Stimulated activated CD8-positive, alpha-beta memory T cell treated with anti-CD3 and anti-CD28 coated beads, Interleukin-12 subunit alpha, Interleukin-12 subunit beta, amount 100 ng/mL, for 4 hours (primary cell): ENCODE results near the gene TENM3.
"Not testable (repeated sequence)": the region's sequence is repeated elsewhere in the genome, so short reads cannot be mapped to it uniquely, and the experiment has no call there.

Experiments used
- DNase-seq: peaks from one replicate; pipeline ENCODE4 v3.0.0-alpha.2; 2020; ENCODE audit warnings: low read depth

TENM3 gene

DNA sequence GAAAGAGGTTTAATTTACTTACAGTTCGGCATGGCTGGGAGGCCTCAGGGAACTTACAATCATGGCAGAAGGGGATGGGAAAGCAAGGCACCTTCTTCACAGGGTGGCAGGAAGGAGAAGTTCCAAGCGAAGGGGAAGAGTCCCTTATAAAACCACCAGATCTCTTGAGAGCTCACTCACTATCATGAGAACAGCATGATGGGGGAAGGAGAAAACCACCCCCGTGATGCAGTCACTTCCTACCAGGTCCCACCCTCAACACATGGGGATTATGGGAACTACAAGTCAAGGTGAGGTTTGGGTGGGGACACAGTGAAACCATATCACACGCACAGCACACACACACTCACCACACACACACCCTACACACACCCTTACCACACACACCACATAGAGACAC lies 569.7 kb downstream of the TENM3 start:
- no peak for DNase-seq

DNA sequence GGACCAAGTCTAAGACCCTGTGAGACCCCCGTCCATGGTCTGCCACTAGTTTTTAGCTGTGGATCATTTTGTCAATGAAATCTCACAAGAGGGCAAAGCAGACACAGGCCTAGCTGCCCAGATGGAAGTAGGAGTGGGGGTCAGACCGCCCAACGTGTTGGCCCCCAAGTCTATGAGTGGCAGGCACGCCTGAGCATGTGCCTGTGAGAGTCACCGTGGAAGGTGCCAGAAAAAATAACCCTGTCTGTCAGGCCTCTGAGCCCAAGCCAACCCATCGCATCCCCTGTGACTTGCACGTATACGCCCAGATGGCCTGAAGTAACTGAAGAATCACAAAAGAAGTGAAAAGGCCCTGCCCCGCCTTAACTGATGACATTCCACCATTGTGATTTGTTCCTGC lies 570.9 kb downstream of the TENM3 start:
- DNase-seq, result not testable (repeated sequence)

DNA sequence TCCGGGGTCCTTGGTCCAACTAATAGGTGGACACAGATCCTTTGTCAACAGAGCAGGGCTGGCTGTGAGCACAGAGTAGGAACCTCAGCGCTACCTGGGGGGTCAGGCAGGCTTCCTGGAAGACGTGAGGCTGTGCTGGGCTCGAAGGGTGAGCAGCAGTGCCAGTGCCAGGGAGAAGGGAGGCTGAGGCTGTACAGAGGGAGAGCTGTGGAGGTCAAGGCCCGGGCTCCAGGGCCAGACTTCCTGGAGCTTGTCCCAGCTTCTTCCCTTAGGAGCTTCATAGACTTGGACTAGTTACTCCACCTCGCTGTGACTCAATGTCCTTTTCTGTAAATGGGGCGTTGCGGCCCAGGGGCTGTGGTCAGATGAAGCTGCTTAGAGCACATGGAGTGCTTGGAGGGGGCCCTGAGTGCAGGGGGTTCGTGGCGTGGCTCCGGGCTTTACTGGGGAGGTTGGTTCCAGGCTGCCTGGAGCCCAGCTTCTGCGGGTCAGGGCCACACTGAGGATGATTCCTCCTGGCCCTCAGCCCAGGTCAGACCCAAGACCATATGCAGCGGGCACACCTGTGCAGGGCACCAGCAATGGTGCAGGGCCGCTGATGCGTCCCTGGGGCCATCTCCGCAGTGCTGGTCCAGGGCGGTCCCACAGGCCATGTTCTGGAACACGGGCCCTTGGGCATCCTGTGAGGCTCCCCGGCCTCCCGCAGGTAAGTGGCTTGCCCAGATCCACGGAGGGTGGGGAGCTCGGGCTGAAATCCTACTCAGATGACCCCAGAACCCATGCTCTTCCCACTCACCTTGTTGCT lies 575.9 kb downstream of the TENM3 start:
- DNase-seq, result no peak

- DNase-seq, result no peak
These were observed 576.5 kb downstream of the TENM3 start for GRCh38 chr4:182819751-182820150.

GRCh38 chr4:182822554-182822953 lies 579.4 kb downstream of the TENM3 start:
- no peak for DNase-seq

DNA sequence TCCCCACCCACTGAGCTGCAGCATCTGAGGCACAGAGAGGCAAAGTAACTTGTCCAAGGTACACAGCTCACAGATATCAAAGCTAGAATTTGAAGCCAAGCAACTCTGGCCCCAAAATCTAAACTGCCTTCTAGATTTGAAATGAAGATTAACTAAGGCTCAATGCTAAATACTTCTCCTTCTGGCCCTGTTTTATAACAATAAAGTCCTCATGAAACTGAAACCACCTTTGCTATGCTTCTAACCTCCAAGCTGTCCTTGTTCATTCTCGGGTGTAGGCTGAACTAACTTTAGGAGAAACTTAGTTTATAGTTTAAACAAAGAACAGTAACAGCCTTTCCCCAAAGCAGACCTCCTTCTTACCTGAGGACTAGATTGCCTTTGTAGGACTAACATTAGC lies 580.4 kb downstream of the TENM3 start:
- no peak for DNase-seq

DNA sequence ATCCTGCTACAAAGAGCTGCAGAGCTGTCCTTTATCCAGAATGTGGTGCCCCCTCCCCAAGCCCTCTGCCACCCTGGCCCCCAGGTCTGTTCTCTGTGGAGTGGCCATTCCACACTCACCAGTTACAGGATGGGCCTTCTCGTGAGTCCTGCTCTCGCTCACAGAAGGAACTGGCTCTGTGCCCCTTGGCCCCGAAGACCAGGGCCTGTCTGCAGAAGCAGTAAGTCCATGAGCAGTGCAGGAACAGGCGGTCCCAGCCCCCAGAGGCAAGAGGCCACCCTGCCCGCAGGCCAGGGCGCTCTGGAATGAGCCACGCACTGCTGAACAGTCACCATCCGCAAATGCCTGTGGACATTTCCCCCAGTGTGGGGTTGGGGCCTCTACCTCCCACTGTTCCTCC lies 581.8 kb downstream of the TENM3 start:
- no peak for DNase-seq

- no peak for DNase-seq
These were observed 582.6 kb downstream of the TENM3 start for GRCh38 chr4:182825786-182826185.

DNA sequence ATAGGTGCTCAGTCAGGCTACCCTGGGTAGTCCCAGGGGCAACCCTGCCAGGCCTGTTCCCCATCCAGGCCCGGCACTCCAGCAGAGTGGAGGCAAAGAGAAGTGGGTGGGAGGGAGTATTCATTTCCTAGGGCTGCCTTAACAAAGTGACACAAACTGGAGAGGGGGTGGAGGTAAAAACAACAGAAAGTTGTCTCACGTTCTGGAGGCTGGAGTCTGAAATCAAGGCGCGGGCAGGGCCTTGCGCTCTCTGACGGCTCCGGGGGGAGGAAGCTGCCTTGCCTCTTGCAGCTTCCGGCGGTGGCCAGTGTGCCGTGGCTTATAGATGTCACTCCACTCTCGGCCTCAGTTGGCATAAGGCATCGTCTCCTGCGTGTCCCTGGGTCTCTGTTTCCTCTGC lies 583.2 kb downstream of the TENM3 start:
- DNase-seq, result no peak

- no peak for DNase-seq
These were observed 584.0 kb downstream of the TENM3 start for GRCh38 chr4:182827166-182827565.

DNA sequence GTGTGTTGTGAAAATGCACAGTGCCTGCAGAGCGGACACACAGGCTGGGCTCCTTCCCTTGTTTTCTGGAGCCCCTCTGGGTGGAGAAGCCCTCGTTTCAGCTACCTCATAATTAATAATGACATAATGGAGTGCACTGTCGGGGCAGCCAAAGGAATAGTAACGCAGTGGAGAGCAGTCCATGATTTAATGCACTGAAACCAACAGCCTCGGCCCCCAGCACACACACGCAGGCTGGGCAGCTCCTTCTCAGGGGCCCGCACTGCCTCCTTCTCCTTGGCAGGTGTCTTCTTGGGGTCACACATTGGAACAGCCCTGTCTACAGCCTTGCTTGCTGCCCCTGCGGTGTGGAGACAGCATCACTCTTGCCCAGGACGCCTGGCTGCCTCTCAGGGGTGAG lies 584.8 kb downstream of the TENM3 start:
- DNase-seq, result no peak

DNA sequence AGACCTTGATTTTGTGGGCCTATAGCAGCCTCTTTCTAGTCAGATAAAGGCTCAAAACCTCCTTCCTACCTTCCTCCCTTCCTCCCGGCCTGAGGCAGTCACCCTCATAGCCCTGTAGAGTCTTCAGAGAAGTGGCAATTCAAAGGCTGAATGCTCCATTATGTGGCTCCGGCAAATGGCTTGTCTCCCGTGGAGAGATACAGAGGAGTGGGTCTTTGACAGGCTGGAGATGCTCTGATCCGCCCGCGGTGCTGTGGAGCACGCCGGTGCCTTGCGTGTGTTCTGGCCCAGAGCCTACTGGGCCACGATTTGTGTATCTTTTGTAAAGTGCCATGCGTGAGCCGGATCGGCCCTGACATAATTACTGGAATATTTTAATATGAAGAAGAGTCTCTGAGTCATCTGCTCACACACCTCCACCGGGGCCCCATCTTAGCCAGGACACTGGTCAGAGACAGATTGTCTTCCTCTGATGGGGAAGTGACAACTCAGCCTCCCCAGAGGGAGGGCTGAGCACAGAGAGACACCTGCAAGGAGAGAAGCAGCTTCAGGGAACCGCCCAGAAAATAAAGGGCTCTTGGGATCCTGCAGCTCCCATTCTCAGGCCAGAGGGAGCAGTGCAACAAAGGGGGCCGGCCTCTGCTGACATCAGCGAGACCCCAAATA lies 585.3 kb downstream of the TENM3 start:
- DNase-seq, result no peak

- DNase-seq, result no peak
These were observed 586.0 kb downstream of the TENM3 start for GRCh38 chr4:182829196-182829595.

DNA sequence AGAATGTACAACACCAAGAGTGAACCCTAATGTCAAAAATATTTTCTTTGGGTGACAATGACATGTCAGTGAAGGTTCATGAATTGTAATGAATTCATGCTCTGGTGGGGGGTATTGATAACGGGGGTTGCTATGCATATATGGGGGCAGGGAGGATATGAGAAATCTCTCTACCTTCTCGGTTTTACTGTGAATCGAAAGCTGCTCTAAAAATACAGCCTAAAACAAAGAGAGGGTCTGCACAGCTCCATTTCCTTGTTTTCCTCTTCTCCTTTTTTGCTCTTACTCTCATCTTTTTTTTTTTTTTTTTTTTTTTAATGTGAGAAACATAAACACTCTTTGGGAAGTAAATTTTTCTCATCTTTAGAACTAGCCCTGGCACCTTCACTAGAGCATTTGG lies 588.2 kb downstream of the TENM3 start:
- DNase-seq, result no peak

DNA sequence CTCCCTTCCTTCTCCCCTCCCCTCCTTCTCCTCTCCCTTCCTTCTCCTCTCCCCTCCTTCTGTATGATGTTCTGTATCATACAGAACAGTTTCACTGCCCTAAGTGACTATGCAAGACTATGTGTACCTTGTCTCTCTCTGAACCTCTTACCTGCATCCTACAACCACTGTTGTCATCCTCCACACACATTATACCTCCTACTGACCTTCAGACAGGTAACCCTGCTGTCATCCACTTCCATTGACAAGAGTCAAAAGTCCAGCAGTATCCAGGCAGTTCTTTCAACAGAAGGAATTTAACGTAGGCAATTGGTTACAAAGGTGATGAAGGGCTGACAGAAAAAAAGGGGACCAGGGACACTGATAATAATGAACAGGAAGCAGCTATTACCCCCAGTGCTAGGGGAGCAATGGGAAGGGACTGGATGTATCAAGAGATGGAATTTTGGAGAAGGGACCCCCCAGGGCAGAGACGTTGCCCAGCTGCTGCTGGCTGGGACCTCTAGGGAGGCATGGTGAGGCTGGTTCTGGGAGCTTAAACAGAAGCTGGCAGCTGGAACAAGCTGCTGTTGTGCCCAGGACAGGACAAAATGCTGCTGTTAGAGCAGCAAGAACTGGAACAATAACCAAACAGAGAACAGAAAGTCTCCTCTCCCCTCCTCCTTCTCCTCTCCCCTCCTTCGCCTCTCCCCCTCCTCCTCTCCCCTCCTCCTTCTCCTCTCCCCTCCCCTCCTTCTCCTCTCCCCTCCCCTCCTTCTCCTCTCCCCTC lies 589.3 kb downstream of the TENM3 start:
- DNase-seq, result no peak

DNA sequence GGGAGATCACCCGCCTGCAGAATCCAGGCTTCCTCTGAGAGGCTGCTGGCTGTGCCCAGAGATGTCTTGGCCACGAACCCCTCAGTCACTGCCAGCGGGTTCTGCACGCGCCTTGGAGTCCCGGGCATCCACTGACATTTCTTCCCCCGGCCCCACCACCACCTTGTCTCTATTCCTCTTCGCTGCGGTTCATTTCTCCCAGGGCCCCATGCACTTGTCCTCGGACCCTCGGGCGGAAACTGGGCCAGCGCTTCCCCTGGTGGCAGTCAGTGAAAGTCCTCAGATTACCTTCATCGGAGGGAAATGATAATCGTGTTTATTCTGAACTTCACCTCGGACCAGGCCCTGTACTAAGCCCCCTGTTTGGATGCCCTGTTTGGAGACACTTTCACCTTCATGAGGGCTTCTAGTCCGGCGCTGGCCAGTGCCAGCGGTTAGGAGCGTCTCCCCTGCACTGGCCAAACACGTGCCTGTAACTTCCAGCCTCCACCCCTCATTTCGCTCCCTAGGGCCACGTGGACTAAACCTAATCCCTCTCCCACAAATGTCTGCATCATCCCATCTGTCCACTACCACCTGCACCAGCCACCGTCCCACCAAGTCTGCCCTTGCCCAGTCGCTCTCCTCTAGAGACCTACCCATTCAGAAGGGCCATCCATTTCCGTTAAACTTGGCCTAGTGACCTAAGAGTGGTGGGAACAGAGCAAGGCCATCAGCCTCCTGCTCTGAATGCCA lies 592.0 kb downstream of the TENM3 start:
- no peak for DNase-seq

DNA sequence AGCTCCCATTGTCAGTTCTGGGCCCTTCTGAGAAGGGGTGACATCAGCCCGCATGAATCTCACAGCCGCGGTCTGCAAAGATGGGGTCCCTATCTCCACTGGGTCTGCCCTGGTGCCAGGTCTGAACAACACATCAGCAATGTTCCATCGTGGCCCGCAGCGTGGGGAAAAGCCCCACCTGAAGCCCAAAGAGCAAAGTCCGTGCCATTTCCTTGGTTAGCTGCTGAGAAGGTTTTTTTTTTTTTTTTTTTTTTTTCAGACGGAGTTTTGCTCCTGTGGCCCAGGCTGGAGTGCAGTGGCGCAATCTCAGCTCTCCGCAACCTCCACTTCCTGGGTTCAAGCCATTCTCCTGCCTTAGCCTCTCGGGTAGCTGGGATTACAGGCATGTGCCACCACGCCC lies 594.6 kb downstream of the TENM3 start:
- no peak for DNase-seq

GRCh38 chr4:182838535-182838934 lies 595.3 kb downstream of the TENM3 start:
- DNase-seq, result no peak

DNA sequence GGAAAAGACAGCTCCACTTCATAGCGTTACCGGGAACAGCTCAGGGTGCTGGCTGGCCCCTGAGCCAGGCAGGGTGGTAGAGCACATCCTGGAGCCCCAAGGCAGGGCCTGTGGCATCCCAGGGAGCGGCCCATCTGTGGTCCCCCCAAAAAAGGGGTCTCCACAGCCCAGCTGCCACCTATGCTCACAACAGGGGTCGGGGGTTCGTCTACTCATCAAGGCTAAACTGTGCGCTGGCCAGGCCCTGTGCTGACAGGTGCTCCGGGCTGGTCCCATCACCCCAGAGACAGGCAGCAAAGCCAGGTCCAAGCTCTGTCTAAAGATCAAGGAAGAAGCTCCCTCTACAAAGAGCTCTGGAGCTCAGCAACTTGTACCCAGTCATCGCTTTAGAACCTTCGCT lies 596.1 kb downstream of the TENM3 start:
- no peak for DNase-seq

DNA sequence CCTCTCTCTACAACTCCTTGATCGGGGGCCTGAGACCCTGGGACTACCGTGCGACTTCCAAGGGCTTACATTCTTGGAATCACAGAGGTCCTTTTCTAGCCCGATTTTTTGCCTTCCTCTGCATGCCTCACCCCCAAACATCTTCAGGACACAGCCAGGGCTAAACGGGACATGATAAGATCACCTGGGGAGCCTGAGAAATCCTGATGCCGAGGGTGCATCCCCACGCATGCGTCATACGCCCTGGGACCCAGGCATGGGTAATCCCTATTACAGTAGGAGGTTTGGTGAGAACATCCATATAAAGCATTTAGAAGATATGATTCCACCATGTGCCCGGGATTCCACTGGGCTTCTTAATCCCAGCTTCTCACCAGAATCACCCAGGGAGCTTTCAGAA lies 596.9 kb downstream of the TENM3 start:
- no peak for DNase-seq

DNA sequence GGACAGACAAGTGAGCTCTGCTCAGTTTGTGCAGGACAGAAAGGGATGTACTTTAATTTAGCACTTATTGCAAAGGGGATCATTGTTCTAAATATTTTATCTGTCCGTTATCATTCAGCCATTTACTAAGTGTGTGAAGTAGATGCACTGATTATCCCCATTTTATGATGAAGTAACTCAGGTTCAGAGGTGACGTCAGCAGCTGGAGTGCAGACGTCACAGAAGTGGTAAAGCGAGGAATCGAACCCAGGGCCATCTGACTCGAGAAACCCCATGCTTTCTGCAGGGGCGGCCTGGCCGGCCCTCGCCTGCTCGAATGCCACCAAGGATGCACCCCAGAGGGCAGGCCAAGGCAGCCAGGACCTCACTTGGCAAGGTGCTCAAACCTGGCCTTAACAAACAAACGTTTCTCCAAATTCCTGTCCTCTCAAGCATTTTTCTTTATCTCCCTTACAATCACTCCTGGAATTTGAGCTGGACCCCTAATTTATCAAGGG lies 599.0 kb downstream of the TENM3 start:
- DNase-seq, result no peak

DNA sequence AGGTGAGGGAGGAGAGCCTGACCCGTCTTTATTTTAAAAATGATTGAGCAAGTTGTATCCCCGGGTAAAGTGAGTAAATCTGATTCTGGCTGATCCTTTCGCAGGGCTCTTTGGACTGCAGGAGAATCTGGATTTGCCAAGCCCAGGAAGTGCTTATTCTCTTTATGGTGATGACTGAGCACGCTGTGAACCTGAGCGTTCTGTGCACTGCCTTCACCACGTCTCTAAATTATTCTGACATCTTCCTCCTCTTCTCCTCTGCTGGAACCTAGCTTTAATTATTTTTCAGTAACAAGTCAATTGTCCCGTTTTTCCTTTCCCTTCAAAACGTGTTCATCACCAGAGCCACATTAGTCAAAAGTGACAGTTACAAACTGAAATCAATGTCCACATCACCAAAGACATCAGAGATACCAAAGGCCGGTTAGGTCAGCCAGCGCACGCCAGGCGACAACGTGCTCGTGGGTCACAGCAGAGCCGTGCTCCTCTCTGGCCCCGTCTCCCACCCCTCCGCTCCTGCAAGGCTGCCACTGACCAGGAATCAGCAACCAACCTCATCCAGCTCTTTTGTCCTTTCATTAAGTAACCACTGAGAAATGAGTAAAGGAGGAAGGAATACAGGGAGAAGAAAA lies 599.7 kb downstream of the TENM3 start:
- DNase-seq, result no peak
